Stimulated activated CD8-positive, alpha-beta memory T cell treated with anti-CD3 and anti-CD28 coated beads, Interleukin-15, amount 100 ng/mL, for 1 hour (primary cell): ENCODE data around the gene HDHD2.
A peak's percentile ranks its signal among the peaks of the same experiment; 100 is the strongest.

Experiments used
- DNase-seq: peaks from one replicate; pipeline ENCODE4 v3.0.0-alpha.2; 2020; ENCODE audit warnings: low read depth

HDHD2 gene

GRCh38 chr18:47146206-47146605 lies 4.1 kb downstream of the HDHD2 start:
- no peak for DNase-seq

- DNase-seq, result no peak
These were observed 6.3 kb downstream of the HDHD2 start for GRCh38 chr18:47143899-47144485.

GRCh38 chr18:47143153-47143552 lies 7.1 kb downstream of the HDHD2 start:
- no peak for DNase-seq

GRCh38 chr18:47141289-47141688 lies 9.0 kb downstream of the HDHD2 start:
- no peak for DNase-seq

- no peak for DNase-seq
These were observed 29.2 kb downstream of the HDHD2 start for GRCh38 chr18:47121146-47121545.

- no peak for DNase-seq
These were observed 29.9 kb downstream of the HDHD2 start for GRCh38 chr18:47120428-47120827.

GRCh38 chr18:47118981-47119380 lies 31.3 kb downstream of the HDHD2 start:
- no peak for DNase-seq

GRCh38 chr18:47115205-47115604 lies 35.1 kb downstream of the HDHD2 start:
- no peak for DNase-seq

GRCh38 chr18:47113796-47114540 lies 36.3 kb downstream of the HDHD2 start:
- DNase-seq, result no peak

- DNase-seq, result no peak
These were observed 39.6 kb downstream of the HDHD2 start for GRCh38 chr18:47110492-47111274.

- DNase-seq, result no peak
These were observed 40.6 kb downstream of the HDHD2 start for GRCh38 chr18:47109720-47110119.

- DNase-seq, result no peak
These were observed 41.3 kb downstream of the HDHD2 start for GRCh38 chr18:47108998-47109405.

- DNase-seq, result no peak
These were observed 41.9 kb downstream of the HDHD2 start for GRCh38 chr18:47108373-47108772.

- peak; percentile 33 for DNase-seq
These were observed 50.0 kb downstream of the HDHD2 start for GRCh38 chr18:47100212-47100831.

- DNase-seq, result no peak
These were observed 54.5 kb downstream of the HDHD2 start for GRCh38 chr18:47095810-47096209.

GRCh38 chr18:47087676-47088075 lies 62.6 kb downstream of the HDHD2 start:
- no peak for DNase-seq

GRCh38 chr18:47081578-47081977 lies 68.7 kb downstream of the HDHD2 start:
- DNase-seq, result no peak

- no peak for DNase-seq
These were observed 69.4 kb downstream of the HDHD2 start for GRCh38 chr18:47080872-47081271.

GRCh38 chr18:47077111-47077510 lies 73.2 kb downstream of the HDHD2 start:
- no peak for DNase-seq

GRCh38 chr18:47075098-47075883 lies 75.0 kb downstream of the HDHD2 start:
- DNase-seq, result no peak

- DNase-seq, result no peak
These were observed 82.7 kb downstream of the HDHD2 start for GRCh38 chr18:47067648-47068047.

- no peak for DNase-seq
These were observed 87.2 kb downstream of the HDHD2 start for GRCh38 chr18:47063096-47063495.
